Neural cell (in vitro differentiated cells): ENCODE data around the gene APPL1. TPM values are rescaled to one million over a fixed set of nuclear protein-coding genes. Genes with fewer than 3 reads are reported as not detected.

Experiments
- H2AFZ ChIP-seq: fragments of 200-600, 300-800 bp; sonication (generic), shearing (Covaris generic); 2 replicates; pipeline ENCODE4 v1.6.0; 2014; ENCODE audit warnings: low read depth, mild to moderate bottlenecking, antibody characterized with exemption, low read length, moderate library complexity
- H3F3A ChIP-seq: fragments of 200-600 bp; shearing (Covaris generic); 2 replicates; pipeline ENCODE4 v1.6.1; 2016; ENCODE audit warnings: mild to moderate bottlenecking, moderate library complexity, mixed read lengths, antibody characterized with exemption, low read length; ENCODE audit not compliant: insufficient read depth, poor library complexity, severe bottlenecking
- H3K27ac ChIP-seq: fragments of 200-600, 300-800 bp; sonication (generic), shearing (Covaris generic); 2 replicates; pipeline ENCODE4 v1.5.1; 2014; ENCODE audit warnings: mild to moderate bottlenecking, low read length, moderate library complexity
- H3K27me3 ChIP-seq: fragments of 300-800, 200-600 bp; sonication (generic), shearing (Covaris generic); 2 replicates; pipeline ENCODE4 v1.6.0; 2014; ENCODE audit warnings: mild to moderate bottlenecking, low read depth, low read length, moderate library complexity; ENCODE audit not compliant: insufficient read depth
- H3K36me3 ChIP-seq: fragments of 300-800, 200-600 bp; sonication (generic), shearing (Covaris generic); 2 replicates; pipeline ENCODE4 v1.5.1; 2014; ENCODE audit warnings: mild to moderate bottlenecking, antibody characterized with exemption, low read length, moderate library complexity; ENCODE audit not compliant: insufficient read depth
- H3K4me2 ChIP-seq: fragments of 300-800, 200-600 bp; sonication (generic), shearing (Covaris generic); 2 replicates; pipeline ENCODE4 v1.6.0; 2014; ENCODE audit warnings: mild to moderate bottlenecking, low read length
- H3K4me3 ChIP-seq: fragments of 300-800, 200-600 bp; sonication (generic), shearing (Covaris generic); 2 replicates; pipeline ENCODE4 v1.5.1; 2014; ENCODE audit warnings: mild to moderate bottlenecking, low read length, moderate library complexity
- H3K79me2 ChIP-seq: fragments of 200-600 bp; shearing (Covaris generic); replicated peaks from 2 replicates; pipeline ENCODE4 v1.6.0; 2014; ENCODE audit warnings: mild to moderate bottlenecking, low read length, moderate library complexity; ENCODE audit not compliant: insufficient read depth
- H3K9ac ChIP-seq: fragments of 300-800, 200-600 bp; sonication (generic), shearing (Covaris generic); 2 replicates; pipeline ENCODE4 v1.6.1; 2016; ENCODE audit warnings: mild to moderate bottlenecking, low read length, mixed read lengths
- H3K9me2 ChIP-seq: fragments of 200-600 bp; shearing (Covaris generic); 2 replicates; pipeline ENCODE4 v1.6.1; 2016; ENCODE audit warnings: mild to moderate bottlenecking, low read length, mixed read lengths; ENCODE audit not compliant: insufficient read depth
- H3K9me3 ChIP-seq: fragments of 200-600, 300-800 bp; sonication (generic), shearing (Covaris generic); 2 replicates; pipeline ENCODE4 v1.6.1; 2016; ENCODE audit warnings: mild to moderate bottlenecking, mixed run types, low read length, moderate library complexity, mixed read lengths
- H4K20me1 ChIP-seq: fragments of 200-600 bp; shearing (Covaris generic); 2 replicates; pipeline ENCODE4 v1.6.1; 2016; ENCODE audit warnings: mild to moderate bottlenecking, mixed run types; ENCODE audit not compliant: insufficient read depth
- EP300 ChIP-seq: fragments of 450-650 bp; conservative IDR thresholded peaks from 2 replicates; pipeline ENCODE4 v1.6.1; 2014; ENCODE audit warnings: antibody characterized with exemption, mild to moderate bottlenecking, moderate library complexity; ENCODE audit not compliant: poor library complexity, severe bottlenecking
- EZH2 ChIP-seq: fragments of 200-600, 300-800 bp; shearing (Covaris generic), sonication (generic); IDR thresholded peaks from 2 replicates; pipeline ENCODE4 v1.6.1; 2014; ENCODE audit warnings: antibody characterized with exemption, low read length, borderline replicate concordance, mild to moderate bottlenecking; ENCODE audit not compliant: insufficient read depth, poor library complexity, severe bottlenecking
- MXI1 ChIP-seq: fragments of 450-650 bp; conservative IDR thresholded peaks from 2 replicates; pipeline ENCODE4 v1.6.1; 2014; ENCODE audit warnings: antibody characterized with exemption, mild to moderate bottlenecking; ENCODE audit not compliant: poor library complexity, severe bottlenecking
- POLR2AphosphoS5 ChIP-seq: IDR thresholded peaks from 2 replicates; pipeline ENCODE4 v1.6.1; 2012
- SMC3 ChIP-seq: fragments of 450-650 bp; conservative IDR thresholded peaks from 2 replicates; pipeline ENCODE4 v1.6.1; 2014; ENCODE audit warnings: antibody characterized with exemption, mild to moderate bottlenecking, moderate library complexity; ENCODE audit not compliant: poor library complexity
- TAF1 ChIP-seq: IDR thresholded peaks from 2 replicates; pipeline ENCODE4 v1.6.1; 2012; ENCODE audit warnings: low read depth
- polyA plus RNA-seq: library from polyadenylated mRNA; depleted of rRNA; stranded (reverse); fragments of >200 nt; gene quantifications from 2 replicates; pipeline ENCODE4 v1.2.3, GENCODE V29; 2014
- TF ChIP-seq, protein P1 (sequence below): fragments of 450-650 bp; IDR thresholded peaks from 2 replicates; pipeline ENCODE4 v1.5.1; 2014; ENCODE audit warnings: antibody characterized with exemption, mild to moderate bottlenecking, moderate library complexity; ENCODE audit not compliant: poor library complexity, severe bottlenecking
- TF ChIP-seq, protein P2 (sequence below): IDR thresholded peaks from 2 replicates; pipeline ENCODE4 v1.6.1; 2012; ENCODE audit warnings: borderline replicate concordance

Gene APPL1
- polyA plus RNA-seq, 1 donor from 2014 or later = 25.9 TPM

DNA sequence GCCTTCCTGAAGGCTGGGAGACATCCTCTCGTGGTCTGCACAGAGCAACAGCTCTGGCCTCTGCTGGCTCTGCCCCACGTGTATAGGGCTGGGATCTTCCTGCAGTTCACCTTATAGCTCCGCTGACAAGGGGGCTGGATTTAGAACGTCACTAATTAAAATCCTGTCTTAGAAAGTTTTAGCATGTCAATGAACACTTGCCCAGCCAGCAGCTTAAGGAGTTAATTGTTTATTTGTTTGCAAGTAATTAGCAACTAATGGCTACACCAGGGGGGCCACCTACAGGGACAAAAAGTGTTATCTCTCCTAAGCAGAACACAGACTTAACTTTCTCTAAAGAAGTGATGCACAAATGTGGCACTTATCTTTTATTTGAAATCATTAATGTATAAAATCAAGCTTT lies 27.6 kb upstream of the APPL1 start, which contains the start of gene HESX1:
TSS of gene HESX1 (minus strand) at position 84 of the 403 bp plus-strand sequence. CDS start at position 24, 60 bp downstream.
- no peaks in the 10 kb centered on the region for H3K9me3 ChIP-seq
- H4K20me1 ChIP-seq = no peaks in the 10 kb centered on the region
- TF ChIP-seq SMC3 (no peak), MXI1 (no peak)
- TF ChIP-seq, protein P1, sequence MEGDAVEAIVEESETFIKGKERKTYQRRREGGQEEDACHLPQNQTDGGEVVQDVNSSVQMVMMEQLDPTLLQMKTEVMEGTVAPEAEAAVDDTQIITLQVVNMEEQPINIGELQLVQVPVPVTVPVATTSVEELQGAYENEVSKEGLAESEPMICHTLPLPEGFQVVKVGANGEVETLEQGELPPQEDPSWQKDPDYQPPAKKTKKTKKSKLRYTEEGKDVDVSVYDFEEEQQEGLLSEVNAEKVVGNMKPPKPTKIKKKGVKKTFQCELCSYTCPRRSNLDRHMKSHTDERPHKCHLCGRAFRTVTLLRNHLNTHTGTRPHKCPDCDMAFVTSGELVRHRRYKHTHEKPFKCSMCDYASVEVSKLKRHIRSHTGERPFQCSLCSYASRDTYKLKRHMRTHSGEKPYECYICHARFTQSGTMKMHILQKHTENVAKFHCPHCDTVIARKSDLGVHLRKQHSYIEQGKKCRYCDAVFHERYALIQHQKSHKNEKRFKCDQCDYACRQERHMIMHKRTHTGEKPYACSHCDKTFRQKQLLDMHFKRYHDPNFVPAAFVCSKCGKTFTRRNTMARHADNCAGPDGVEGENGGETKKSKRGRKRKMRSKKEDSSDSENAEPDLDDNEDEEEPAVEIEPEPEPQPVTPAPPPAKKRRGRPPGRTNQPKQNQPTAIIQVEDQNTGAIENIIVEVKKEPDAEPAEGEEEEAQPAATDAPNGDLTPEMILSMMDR = no peak
- H3K9ac ChIP-seq = no peak within 1 kb of the TSS
- no peaks in the 10 kb centered on the region for H3K36me3 ChIP-seq
- no peaks in the 10 kb centered on the region for H3K27me3 ChIP-seq
- no peak within 1 kb of the TSS for H3K4me2 ChIP-seq
- H3K9me2 ChIP-seq = no peaks in the 10 kb centered on the region
- no peak within 1 kb of the TSS for H3K4me3 ChIP-seq
- H3K79me2 ChIP-seq = no peaks in the 10 kb centered on the region
- H3F3A ChIP-seq = no peaks in the 10 kb centered on the region
- no peak within 1 kb of the TSS for H3K27ac ChIP-seq
- H2AFZ ChIP-seq = no peak within 1 kb of the TSS

DNA sequence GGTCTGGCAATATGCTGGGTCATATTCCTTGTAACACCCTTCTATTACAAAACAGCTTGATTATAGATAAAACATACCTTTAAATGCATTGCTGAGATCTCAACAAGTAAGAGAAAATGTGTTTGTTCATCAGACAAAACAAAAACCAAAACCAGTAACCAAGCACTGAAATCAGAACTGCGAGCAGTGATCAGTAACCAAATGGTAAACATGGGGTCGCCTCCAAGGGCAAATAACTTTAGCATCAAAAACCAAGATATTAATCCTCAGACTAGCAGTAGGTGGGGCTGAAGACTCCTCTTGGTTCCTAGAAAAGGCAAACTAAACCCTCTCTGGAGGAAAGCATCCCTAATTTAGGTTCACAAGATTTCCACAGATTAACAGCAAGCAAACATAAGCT lies 21.1 kb upstream of the APPL1 start:
- Histone ChIP-seq H3K79me2 (no peaks in the 10 kb centered on the region), H3K9ac (no peak overlapping the region), H3K9me2 (no peaks in the 10 kb centered on the region), H4K20me1 (no peaks in the 10 kb centered on the region), H3K4me2 (no peak overlapping the region), H3K4me3 (no peak overlapping the region), H3K36me3 (no peaks in the 10 kb centered on the region), H3K9me3 (no peaks in the 10 kb centered on the region), H3F3A (no peaks in the 10 kb centered on the region), H2AFZ (no peak overlapping the region), H3K27me3 (no peaks in the 10 kb centered on the region), H3K27ac (no peak overlapping the region)
- TF ChIP-seq, protein P1 = no peak
- TF ChIP-seq SMC3 (no peak), EP300 (no peak), EZH2 (no peak), POLR2AphosphoS5 (no peak), TAF1 (no peak), MXI1 (no peak)
- TF ChIP-seq, protein P2, sequence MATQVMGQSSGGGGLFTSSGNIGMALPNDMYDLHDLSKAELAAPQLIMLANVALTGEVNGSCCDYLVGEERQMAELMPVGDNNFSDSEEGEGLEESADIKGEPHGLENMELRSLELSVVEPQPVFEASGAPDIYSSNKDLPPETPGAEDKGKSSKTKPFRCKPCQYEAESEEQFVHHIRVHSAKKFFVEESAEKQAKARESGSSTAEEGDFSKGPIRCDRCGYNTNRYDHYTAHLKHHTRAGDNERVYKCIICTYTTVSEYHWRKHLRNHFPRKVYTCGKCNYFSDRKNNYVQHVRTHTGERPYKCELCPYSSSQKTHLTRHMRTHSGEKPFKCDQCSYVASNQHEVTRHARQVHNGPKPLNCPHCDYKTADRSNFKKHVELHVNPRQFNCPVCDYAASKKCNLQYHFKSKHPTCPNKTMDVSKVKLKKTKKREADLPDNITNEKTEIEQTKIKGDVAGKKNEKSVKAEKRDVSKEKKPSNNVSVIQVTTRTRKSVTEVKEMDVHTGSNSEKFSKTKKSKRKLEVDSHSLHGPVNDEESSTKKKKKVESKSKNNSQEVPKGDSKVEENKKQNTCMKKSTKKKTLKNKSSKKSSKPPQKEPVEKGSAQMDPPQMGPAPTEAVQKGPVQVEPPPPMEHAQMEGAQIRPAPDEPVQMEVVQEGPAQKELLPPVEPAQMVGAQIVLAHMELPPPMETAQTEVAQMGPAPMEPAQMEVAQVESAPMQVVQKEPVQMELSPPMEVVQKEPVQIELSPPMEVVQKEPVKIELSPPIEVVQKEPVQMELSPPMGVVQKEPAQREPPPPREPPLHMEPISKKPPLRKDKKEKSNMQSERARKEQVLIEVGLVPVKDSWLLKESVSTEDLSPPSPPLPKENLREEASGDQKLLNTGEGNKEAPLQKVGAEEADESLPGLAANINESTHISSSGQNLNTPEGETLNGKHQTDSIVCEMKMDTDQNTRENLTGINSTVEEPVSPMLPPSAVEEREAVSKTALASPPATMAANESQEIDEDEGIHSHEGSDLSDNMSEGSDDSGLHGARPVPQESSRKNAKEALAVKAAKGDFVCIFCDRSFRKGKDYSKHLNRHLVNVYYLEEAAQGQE = no peak
